GM21526 (cell line): ENCODE results near the gene SNAP47.
"Not testable (repeated sequence)": the region's sequence is repeated elsewhere in the genome, so short reads cannot be mapped to it uniquely, and the experiment has no call there.

Experiments used
- ATAC-seq: cut with Tn5 transposase; IDR thresholded peaks from one replicate; pipeline ENCODE4 v1.9.1; 2021; ENCODE audit warnings: moderate library complexity; ENCODE audit not compliant: unreplicated experiment, low FRiP score

Gene SNAP47, protein sequence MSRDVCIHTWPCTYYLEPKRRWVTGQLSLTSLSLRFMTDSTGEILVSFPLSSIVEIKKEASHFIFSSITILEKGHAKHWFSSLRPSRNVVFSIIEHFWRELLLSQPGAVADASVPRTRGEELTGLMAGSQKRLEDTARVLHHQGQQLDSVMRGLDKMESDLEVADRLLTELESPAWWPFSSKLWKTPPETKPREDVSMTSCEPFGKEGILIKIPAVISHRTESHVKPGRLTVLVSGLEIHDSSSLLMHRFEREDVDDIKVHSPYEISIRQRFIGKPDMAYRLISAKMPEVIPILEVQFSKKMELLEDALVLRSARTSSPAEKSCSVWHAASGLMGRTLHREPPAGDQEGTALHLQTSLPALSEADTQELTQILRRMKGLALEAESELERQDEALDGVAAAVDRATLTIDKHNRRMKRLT

DNA sequence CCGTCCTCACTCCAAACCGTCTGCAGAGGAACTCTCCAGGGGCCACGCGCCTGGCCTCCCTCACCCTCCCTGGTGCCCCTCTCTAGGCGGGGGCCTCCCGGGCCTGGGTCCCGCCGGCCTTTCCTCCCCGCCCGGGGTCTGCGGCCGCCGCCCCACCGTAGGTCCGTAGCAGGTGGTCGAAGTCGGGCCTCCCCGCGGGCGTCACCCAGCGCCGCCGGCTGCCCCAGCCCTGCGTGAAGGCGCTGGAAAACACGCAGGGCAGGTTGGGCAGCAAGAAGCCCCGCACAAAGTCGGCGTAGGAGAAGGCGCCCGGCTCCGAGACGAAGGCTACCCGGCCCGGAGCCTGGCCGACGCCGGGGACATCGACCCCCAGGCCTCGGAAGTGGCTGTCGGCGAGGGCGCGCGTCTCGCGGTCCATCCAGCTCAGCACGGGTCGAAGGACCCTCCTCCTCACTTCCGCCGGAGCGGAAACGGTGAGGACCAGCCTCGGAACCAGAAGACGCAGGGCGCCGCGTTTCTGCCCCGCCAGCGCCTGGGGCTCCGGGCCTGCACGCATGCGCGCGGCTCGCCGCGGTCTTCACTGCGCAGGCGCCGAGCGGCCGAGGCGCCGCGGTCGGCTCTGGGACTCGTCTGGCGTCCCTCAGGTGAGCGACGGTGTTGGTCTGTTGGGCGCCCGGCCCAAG is at the start of gene SNAP47, which contains the start of gene JMJD4:
TSS of gene SNAP47 (plus strand) at position 580 of the 683 bp plus-strand sequence. CDS start 12,302 bp downstream, outside the sequence.
TSS of gene JMJD4 (minus strand) at position 447 of the 683 bp plus-strand sequence. CDS start at position 418, 29 bp downstream.
- peak; percentile 92 for ATAC-seq

DNA sequence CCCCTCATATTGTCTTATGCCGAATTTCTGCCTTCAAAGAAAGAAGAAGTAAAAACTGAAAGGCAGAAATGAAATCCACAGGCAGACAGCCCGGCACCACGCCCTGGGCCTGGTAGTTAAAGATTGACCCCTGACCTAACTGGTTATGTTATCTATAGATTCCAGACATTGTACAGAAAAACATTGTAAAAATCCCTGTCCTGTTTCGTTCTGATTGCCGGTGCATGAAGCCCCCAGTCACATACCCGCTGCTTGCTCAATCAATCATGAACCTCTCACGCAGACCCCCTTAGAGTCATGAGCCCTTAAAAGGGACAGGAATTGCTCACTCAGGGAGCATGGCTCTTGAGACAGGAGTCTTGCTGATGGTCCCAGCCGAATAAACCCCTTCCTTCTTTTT is 49.4 kb upstream of the SNAP47 start:
- ATAC-seq = no peak

DNA sequence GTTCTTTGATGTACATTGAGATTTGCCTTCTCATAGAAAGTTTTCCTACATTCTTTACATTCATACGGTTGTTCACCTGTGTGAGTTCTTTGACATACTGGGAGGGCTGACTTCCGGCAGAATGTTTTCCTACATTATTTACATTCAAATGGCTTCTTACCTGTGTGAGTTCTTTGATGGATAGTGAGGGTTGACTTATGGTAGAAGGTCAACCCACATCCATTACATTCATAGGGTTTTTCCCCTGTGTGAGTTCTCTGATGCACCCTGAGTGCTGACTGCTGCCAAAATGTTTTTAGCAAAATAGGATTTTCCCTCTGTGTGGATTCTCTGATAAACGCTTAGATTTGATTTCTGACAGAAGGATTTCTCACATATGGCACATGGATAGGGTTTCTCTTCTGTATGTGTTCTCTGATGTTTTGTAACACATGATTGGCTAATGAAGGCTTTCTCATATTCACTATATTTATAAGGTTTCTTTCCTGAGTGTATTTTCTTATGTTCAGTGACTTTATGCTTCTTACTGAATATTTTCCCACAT is 37.8 kb upstream of the SNAP47 start:
- ATAC-seq = no peak

DNA sequence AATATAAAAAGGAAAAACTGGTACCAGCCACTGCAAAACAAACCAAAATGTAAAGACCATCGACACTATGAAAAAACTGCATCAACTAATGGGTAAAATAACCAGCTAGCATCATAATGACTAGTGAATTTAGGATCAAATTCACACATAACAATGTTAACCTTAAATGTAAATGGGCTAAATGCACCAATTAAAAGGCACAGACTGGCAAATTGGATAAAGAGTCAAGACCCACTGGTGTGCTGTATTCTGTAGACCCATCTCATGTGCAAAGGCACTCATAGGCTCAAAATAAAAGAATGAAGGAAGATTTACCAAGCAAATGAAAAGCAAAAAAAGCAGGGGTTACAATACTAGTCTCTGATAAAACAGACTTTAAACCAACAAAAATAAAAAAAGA is 33.6 kb upstream of the SNAP47 start:
- ATAC-seq = not testable (repeated sequence)

DNA sequence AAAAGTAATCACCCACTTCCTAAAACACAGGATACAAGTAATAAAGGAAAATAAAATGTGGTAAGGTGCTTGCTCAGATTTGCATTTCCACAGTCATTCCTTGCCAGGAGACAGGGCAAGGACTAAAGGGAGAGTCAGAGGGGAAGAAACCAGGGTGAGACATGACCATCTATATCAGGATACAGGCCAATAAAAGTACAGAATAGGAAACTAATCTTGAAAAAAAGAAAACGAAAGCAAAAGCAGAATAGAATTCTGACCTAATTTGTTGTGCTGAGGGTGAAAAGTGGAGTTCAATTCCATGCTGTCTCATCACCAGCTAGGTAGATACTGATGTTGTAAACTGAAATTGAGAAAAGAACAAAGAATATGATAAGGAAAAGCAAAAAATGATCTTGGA is 27.4 kb upstream of the SNAP47 start:
- ATAC-seq = no peak

DNA sequence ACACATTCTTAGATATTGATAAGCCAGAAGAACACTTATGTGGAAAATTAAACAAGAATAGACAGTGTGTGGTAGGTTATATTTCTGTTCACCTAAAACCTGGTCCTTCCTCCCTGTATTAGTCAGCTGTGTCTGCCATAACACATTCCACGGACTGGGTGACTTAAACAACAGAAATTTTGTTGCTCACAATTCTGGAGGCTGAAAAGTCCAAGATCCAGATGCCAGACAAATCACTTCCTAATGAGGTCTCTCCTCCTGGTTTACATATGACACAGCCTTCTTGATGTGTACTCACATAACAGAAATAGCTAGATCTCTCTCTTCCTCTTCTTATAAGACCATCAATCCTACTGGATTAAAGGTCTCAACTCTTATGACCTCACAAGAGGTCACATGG is 25.8 kb upstream of the SNAP47 start:
- no peak for ATAC-seq

DNA sequence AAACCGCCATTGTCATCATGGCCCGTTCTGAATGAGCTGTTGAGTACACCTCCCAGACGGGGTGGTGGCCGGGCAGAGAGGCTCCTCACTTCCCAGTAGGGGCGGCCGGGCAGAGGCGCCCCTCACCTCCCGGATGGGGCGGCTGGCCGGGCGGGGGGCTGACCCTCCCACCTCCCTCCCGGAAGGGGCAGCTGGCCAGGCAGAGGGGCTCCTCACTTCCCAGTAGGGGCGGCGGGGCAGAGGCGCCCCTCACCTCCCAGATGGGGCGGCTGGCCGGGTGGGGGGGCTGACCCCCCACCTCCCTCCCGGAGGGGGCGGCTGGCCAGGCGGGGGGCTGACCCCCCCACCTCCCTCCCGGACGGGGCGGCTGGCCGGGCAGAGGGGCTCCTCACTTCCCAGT is 24.8 kb upstream of the SNAP47 start:
- not testable (repeated sequence) for ATAC-seq

DNA sequence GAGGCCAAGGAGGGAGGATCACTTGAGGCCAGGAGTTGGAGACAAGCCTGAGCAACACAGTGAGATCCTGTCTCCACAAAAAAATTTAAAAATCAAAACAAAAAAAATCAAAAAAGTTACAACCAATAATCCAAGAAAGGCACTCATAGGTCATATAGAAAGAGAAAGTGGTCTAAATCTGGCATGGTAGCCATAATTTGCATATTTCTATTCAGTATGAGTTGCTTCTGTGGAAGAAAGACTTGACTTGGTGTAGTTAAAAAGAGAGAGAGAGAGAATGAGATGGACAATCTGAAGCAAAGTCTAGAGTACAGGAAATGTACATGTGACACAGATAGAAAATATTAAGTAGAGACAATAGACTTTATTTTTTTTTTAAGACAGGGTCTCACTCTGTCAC is 22.6 kb upstream of the SNAP47 start:
- peak; percentile 78 for ATAC-seq

DNA sequence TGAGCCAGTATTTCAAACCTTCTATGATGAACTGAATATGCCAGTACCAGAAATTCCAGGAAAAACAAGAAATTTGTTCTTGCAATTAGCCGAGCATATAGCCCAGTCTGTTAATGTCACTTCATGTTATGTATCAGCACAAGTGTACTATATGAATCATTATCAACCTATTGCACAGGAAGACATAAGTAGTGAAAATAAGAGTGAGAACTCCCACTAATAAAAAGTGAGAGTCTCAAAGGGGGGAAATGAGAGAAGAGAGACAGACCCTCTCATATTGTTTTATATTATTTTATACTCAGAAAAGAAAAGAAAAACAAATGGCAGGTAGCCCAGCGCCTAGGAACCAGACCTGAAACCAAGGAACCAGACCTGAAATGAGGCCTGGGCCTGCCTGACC is 16.3 kb upstream of the SNAP47 start:
- no peak for ATAC-seq

DNA sequence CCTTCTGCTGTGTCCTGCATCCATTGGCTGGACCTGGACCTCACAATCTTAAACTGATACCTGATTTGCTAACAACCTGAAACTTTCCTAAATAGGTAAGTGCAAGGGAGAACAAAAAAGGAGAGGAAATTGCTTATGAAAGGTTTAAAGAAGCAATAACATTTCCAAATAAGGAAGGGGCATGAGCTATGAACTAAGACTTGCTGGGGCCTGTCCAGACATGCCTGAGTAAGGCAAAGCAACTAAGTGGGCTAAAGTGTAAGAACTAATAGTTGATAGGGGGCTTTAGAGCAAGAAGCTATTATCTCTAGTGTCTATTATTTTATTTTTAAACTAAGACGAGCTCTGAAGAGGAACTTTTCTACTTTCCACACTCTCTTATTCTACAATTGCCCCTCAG is 11.8 kb upstream of the SNAP47 start:
- no peak for ATAC-seq

DNA sequence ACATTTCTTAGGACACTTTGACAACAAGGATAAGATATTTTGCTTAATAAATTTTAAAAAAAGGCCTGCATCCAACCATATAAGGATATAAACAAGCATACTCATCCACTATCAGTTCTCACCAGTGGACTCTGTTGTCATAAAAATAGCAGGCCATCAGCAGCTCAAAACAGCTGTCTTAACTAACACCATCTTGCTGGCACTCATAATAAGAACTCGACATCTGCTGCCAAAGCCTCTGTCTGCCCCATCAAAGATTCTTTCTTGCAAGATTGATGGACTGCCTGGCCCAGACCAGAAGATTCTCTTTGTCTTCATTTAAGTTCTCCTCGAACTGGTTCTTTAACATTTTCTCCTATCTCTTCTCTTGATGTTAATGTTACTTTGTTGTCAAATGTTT is 10.2 kb upstream of the SNAP47 start:
- ATAC-seq = no peak

DNA sequence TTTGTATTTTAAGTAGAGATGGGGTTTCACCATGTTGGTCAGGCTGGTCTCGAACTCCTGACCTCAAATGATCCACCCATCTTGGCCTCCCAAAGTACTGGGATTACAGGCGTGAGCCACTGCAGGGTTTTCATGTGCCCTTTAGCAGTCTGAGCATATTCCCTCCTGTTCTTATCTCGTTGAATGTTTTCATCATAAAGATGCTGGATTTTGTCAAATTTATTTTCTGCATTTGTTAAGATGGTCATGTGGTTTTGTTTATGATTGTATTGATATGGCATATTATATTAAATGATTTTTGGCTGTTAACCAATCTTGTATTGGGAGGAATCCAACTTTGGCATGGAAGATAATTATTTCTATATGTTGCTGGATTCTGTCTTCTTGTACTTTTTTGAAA is 8.9 kb upstream of the SNAP47 start:
- ATAC-seq = no peak

DNA sequence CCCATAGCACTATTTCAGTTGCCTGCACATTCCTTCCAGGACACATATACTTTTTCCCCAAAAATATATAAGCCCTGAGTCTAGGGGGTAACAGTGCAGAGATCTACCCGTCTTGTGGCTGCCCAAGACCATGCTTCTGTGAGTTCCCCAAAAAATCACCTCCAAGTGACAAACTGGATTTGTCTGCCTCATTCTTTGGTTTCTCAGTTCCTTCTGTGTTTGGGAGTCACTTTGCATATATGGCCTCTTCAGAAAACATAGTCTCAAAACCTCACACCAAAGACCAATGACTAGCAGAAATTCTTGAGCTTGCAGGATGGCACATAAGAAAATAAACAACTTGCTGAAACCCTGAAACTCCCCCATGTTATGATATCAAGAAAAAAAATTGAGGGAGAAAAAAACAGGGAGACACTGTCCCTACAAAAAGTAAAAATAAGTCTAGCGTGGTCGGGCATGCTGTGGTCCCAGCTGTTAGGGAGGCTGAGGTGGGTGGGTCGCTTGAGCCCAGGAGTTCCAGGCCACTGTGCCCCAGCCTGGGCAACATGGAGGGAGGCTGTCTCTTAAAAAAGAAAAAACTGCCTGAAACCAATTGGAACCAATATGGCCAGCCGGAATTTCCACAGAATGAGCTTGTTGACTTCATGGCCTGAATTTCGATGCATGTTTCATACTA is 8.2 kb upstream of the SNAP47 start:
- no peak for ATAC-seq

DNA sequence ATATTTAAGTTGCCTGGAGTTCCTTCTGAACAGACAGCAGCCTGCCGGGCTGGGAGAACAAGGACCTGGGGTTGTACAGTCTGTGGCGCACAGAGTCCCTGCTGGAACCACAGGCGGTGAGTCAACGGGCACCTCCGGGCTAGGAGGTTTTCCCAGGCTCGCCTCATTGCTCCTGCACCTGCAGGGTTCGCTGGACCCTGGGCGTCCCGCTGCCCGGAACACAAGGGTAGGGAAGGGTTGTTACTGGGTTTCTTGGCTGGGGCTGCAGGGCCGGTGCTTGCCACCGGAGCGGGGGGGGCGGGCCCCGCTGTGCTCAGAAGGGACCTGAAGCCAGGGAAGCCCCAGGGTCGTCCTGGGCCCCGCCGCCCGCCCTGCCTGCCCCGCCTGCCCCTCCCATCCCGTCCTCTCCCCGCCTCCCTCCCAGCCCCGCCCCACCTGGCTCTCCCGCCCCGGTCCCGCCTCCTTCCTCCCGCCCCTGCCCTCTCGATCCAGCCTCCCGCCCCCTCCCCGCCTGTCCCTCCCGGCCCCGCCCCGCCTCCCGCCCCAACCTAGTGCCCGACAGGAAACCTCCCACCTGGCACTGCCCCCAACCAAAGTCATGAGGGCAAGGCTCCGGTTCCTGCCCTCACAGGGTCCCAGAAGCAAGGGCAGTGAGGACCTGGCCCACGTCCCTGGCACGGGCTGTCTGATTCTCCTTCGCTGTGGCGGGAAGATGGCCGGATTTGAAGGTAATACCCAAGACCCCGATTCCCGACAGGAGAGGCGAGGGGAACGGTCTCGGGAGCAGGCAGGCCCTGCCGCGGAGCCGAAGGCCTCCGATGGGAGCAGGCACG is 7.0 kb upstream of the SNAP47 start:
- no peak for ATAC-seq

DNA sequence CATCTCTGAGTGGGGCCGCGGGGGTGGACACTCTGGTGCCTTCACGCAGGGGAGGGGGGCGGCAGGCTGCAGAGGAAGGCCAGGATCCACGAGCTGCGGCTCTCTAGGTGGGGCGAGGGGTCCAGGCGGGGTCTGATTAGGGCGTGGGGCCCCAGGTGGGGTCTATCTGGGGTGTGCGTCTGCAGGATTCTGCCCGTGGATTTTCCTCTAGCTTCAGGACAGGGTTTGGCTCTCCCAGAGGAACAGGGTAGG is 6.4 kb upstream of the SNAP47 start:
- ATAC-seq = no peak

DNA sequence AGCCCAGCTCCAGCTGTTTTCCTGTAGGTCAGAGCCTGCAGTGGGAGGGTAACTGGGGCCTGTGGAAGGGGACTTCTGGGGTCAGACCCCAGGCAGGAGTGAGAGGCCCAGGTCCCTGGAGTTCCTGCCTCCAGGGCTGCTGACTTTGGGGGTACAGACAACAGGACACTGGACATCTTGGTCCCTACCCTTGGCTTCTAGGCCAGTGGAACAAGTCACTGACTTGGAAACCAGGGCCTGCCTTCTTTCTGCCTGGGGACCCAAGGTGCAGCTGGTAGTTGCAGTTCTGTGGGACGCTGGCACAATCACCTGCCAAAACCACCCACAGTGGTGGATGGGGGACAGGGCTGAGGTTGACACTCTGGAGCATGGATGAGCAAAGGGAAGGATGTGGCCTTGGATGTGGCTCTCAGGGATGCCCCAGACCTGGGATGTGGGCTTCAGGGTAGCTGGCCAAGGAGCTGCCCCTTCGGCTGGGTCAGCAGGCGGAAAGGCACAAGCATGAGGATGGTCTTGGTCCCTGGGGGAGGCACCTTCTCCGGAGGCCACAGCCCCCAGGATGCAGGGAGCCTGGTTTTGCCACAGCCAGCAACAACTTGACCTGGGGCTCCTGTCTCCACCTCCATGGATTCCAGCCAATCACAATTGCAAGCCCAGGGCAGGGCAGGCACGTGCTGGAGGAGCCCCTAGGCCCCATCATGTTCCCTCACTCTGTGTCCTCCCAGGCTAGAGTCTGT is 5.9 kb upstream of the SNAP47 start:
- no peak for ATAC-seq

DNA sequence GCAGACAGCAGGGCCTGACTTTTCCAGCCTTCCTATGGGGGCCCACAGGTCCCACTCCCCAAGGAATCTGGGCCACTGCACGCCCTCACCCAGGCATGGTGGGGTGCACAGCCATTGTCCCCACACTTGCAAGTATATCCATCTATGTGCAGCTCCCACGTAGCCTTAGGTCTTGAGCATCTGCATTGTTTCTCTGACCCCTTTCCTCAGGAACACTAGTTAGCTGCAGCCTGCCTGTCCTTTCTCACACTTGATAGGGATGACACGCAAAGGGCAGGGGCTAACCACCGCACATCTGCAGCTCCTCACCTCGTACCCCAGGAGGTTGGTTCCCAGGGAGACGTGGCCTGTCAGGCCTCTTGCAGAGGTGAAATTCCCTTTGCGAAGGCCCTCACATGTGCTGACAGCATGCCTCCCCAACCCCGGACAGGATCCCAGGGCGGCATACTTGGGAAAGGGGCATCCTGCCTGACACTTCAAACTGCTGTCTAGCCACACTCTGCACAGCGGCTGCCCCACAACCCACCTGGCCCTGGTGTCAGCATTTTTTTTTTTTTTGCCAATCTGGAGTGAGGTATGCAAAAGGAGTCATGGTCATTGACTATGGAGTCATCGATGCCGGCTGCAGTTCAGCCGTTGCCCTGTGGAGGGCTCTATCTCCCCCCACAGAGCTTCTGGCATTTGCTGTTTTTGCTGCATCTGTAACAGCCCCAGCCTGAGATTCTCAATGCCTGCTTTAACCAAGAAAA is 5.2 kb upstream of the SNAP47 start:
- no peak for ATAC-seq

DNA sequence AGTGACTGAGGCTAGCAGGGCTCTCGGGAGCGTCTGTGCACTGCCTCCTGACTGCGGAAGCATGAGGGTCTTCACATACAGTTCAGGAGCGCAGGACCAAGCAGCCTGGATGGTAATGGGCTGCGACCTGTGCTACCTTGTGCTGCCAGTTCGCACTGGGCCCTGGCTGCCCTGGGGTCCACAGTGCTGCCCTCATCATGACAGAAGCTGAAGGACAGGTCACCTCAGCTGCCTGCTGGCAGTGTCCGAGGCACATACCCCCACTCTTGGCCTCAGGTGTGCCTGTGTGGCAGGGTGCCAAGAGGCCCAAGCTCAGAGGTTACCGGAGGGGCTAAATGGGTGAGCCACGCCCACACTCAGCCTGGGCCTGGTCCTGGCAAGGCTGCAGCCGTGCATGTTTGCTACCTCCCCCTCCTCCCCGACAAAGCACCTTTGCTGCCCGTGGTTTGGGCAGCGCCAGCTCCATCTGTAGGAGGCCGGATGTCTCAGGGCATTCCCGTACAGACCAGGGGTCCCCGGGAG is 4.5 kb upstream of the SNAP47 start:
- ATAC-seq = no peak

DNA sequence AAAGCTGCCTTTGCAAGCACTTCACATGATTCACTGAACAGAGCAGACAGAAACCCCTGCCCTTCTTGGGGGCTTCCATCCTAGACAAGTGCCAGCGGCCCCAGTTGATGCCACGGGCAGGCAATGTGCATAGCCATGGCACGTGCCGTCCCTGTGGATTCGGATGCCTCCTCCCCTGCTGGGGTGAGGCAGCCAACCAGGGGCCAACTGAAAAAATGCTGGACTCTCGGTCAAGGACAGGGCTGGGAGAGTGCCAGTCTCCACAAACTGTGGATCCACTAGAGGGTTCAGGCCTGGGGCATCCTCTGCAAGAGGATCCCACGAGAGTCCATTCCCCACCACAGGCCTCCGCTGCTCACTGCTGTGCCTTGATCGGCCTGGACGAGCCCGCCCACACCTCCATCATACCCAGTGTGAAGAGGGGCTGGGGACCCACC is 4.0 kb upstream of the SNAP47 start:
- ATAC-seq = no peak
